Retina (tissue), 1 donor: ENCODE data around the gene MGAT4B.

Experiments used
- DNase-seq: peaks from one replicate; pipeline ENCODE4 v3.0.0-alpha.2; 2016

MGAT4B gene

GRCh38 chr5:179767496-179768100, 39.1 kb downstream of the MGAT4B start:
- no peak for DNase-seq

GRCh38 chr5:179766726-179767455, 39.8 kb downstream of the MGAT4B start:
- no peak for DNase-seq

- DNase-seq: no peak
Observed at GRCh38 chr5:179766021-179766725, 40.5 kb downstream of the MGAT4B start.

GRCh38 chr5:179765400-179765799, 41.3 kb downstream of the MGAT4B start:
- DNase-seq: peak; percentile 15

- no peak for DNase-seq
Observed at GRCh38 chr5:179764056-179764455, 42.6 kb downstream of the MGAT4B start.

- DNase-seq: peak; percentile 49
Observed at GRCh38 chr5:179763215-179763945, 43.3 kb downstream of the MGAT4B start.

- no peak for DNase-seq
Observed at GRCh38 chr5:179762781-179763176, 43.9 kb downstream of the MGAT4B start.

GRCh38 chr5:179762079-179762780, 44.4 kb downstream of the MGAT4B start:
- DNase-seq: no peak

DNA sequence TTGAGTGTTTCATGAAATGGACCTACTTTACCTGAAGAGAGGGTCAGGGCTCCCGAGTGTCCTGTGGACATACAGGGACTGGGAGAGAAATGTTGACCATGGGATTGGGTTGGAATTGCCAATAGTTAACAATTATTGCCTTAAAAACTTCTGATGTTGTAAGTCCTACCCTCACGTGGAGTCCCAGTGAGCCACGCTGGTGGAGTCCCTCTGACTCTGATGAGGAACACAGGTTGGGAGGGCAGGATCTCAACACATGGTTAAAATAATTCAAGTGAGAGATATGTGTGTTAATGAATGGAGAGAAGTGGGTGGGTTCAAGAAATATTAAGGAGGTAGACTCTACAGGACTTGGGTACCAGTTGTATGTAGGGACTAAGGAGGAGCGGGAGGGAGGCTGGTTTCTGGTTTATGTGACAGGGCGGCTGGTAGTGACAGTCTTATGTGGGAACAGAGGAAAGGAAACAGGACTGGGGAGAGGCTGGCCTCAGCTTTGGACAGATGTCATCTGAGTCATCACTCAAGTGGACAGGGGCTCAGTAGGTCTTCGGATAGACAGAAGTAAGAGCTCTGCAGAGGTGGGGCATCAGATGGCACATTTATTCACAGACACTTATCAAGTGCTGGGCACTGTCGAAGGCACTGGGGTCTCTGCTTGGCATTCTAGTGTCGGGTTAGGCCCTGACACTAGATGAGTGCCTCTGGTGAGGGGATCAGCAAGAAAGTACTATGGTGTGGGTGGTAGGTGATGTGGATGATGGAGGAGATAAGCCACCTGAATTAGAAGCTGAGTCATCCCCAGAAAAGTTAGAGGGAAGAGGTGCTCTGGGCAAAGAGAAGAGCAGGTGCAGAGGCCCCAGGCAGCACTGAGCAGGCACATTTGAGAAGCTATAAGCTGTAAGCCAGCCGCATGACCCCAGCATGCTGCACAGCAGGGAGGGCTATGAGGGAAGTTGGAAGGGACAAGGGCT, 46.8 kb downstream of the MGAT4B start:
- DNase-seq: no peak

- DNase-seq: no peak
Observed at GRCh38 chr5:179758955-179759354, 47.7 kb downstream of the MGAT4B start.

GRCh38 chr5:179755022-179755421, 51.6 kb downstream of the MGAT4B start:
- DNase-seq: no peak

GRCh38 chr5:179753971-179754370, 52.7 kb downstream of the MGAT4B start:
- no peak for DNase-seq

- DNase-seq: no peak
Observed at GRCh38 chr5:179749857-179750508, 56.7 kb downstream of the MGAT4B start.

GRCh38 chr5:179747811-179748210, 58.9 kb downstream of the MGAT4B start:
- no peak for DNase-seq
